Measurements from ENCODE around the gene REXO4. TPM values are rescaled to one million over a fixed set of nuclear protein-coding genes. Genes with fewer than 3 reads are reported as not detected.
"Not testable (repeated sequence)": the region's sequence is repeated elsewhere in the genome, so short reads cannot be mapped to it uniquely, and the experiment has no call there.

REXO4 gene
- total RNA-seq, 1 donor from 2014 or later, result 24.4 TPM

DNA sequence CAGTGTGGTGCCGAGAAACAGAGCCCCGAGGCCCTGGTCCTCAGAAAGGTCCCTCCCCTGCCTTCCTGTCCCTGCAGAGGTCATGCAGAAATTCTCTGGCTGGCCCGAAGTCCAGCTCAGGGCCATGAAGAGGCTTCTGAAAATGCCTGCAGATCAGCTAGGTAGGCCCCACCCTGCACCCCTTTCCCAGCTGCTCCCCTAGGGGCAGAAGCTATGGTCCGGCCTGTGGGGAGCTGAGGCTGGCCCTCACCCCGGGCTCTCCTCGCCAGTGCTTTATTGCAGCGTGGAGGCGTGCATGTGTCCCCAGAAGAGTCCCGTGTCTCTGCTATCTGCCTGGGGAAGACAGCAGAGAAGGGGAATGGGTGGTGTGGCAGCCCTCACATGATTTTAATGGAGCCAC lies 19.9 kb downstream of the REXO4 start:
- no peak for DNase-seq (ENCODE audit: low read depth)
- no peak overlapping the region for H3K4me3 ChIP-seq (ENCODE audit: low read depth, low read length)
- no peak for TF ChIP-seq CTCF (conservative IDR thresholded peaks at IDR 0.05; ENCODE audit: low read depth, low read length)

GRCh38 chr9:133397370-133397769 lies 20.4 kb downstream of the REXO4 start:
- DNase-seq (ENCODE audit: low read depth), result no peak
- no peak overlapping the region for H3K4me3 ChIP-seq (ENCODE audit: low read depth, low read length)
- TF ChIP-seq CTCF (conservative IDR thresholded peaks at IDR 0.05; ENCODE audit: low read depth, low read length), result no peak

- no peak overlapping the region for H3K4me3 ChIP-seq (ENCODE audit: low read depth, low read length)
- peak; percentile 49 for TF ChIP-seq CTCF (conservative IDR thresholded peaks at IDR 0.05; ENCODE audit: low read depth, low read length)
- no peak for DNase-seq (ENCODE audit: low read depth)
These were observed 20.9 kb downstream of the REXO4 start for GRCh38 chr9:133396952-133397351.

GRCh38 chr9:133394687-133395271 lies 23.0 kb downstream of the REXO4 start:
- DNase-seq (ENCODE audit: low read depth), result no peak
- TF ChIP-seq CTCF (conservative IDR thresholded peaks at IDR 0.05; ENCODE audit: low read depth, low read length), result no peak

GRCh38 chr9:133393399-133393798 lies 24.4 kb downstream of the REXO4 start:
- no peak for TF ChIP-seq CTCF (conservative IDR thresholded peaks at IDR 0.05; ENCODE audit: low read depth, low read length)
- H3K4me3 ChIP-seq (ENCODE audit: low read depth, low read length), result no peak overlapping the region
- no peak for DNase-seq (ENCODE audit: low read depth)

More at GRCh38 chr9:133394687-133395271, 23.0 kb downstream of the REXO4 start:
- H3K4me3 ChIP-seq (ENCODE audit: low read depth, low read length), result no peak overlapping the region

DNA sequence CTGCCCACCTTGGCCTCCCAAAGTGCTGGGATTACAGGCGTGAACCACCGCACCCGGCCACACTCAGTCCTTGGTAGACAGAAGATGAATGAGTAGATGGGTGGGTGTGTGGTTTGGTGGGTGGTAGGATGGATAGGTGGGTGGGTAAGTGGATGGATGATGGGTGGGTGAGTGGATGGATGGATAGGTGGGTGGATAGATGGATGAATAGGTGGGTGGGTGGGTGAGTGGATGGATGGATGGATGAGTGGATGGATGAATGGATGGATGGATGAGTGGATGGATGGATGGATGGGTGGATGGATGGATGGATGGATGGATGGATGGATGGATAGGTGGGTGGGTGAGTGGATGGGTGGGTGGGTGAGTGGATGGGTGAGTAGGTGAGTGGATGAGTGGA lies 25.5 kb downstream of the REXO4 start:
- DNase-seq (ENCODE audit: low read depth); H3K4me3 ChIP-seq (ENCODE audit: low read depth, low read length): not testable (repeated sequence)

DNA sequence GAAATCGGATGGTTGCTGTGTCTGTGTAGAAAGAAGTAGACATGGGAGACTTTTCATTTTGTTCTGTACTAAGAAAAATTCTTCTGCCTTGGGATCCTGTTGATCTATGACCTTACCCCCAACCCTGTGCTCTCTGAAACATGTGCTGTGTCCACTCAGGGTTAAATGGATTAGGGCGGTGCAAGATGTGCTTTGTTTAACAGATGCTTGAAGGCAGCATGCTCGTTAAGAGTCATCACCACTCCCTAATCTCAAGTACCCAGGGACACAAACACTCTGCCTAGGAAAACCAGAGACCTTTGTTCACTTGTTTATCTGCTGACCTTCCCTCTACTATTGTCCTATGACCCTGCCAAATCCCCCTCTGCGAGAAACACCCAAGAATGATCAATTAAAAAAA lies 26.4 kb downstream of the REXO4 start:
- DNase-seq (ENCODE audit: low read depth); H3K4me3 ChIP-seq (ENCODE audit: low read depth, low read length): not testable (repeated sequence)

GRCh38 chr9:133390713-133391112 lies 27.1 kb downstream of the REXO4 start:
- TF ChIP-seq CTCF (conservative IDR thresholded peaks at IDR 0.05; ENCODE audit: low read depth, low read length), result no peak
- no peak for DNase-seq (ENCODE audit: low read depth)
- H3K4me3 ChIP-seq (ENCODE audit: low read depth, low read length), result no peak overlapping the region
